ENCODE measurements around the gene LSM12.

The LSM12 gene

DNA sequence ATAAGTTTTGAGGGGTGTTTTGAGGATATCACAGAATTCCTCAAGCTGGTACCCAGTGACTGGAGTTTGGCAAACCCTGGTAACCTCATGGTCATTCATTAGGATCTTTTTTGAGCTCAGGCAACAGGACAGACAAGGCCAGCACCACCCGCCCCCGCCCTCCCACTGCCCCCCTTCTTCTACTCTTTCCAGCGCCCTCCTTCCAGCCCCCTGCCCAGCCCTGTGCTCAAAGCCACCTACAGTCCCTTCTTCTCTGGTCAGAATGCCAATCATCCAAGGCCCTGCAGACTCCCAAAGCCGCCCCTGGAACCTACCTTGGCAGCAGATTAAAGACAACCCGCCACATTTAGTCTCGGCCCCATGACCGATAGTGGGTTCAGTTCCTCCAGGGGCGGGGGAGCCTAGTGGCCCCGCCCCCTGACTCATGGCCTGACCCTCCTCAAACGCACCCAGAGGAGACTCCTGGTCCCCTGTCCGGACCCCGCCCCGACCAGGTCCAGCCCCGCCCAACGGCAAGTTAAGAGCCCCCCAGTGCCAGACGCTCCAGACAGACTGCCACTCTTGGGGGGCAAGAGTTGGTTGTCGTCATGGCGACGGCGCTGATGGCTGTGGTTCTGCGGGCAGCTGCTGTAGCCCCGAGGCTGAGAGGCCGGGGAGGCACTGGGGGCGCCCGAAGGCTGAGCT, 62.3 kb downstream of the LSM12 start, which contains the start of gene NAGS:
TSS of gene NAGS (plus strand) at position 546 of the 684 bp plus-strand sequence. CDS start at position 588, 42 bp downstream.
- peak within 1 kb of the TSS; percentile 82 for H3K4me3 ChIP-seq (ENCODE audit: control insufficient read depth, low read depth, low read length)
- TF ChIP-seq, protein P1, sequence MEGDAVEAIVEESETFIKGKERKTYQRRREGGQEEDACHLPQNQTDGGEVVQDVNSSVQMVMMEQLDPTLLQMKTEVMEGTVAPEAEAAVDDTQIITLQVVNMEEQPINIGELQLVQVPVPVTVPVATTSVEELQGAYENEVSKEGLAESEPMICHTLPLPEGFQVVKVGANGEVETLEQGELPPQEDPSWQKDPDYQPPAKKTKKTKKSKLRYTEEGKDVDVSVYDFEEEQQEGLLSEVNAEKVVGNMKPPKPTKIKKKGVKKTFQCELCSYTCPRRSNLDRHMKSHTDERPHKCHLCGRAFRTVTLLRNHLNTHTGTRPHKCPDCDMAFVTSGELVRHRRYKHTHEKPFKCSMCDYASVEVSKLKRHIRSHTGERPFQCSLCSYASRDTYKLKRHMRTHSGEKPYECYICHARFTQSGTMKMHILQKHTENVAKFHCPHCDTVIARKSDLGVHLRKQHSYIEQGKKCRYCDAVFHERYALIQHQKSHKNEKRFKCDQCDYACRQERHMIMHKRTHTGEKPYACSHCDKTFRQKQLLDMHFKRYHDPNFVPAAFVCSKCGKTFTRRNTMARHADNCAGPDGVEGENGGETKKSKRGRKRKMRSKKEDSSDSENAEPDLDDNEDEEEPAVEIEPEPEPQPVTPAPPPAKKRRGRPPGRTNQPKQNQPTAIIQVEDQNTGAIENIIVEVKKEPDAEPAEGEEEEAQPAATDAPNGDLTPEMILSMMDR (conservative IDR thresholded peaks at IDR 0.05; ENCODE audit: control insufficient read depth, insufficient read depth, low read depth, low read length): no peak
- peak; percentile 71 for DNase-seq (ENCODE audit: low read depth)

DNA sequence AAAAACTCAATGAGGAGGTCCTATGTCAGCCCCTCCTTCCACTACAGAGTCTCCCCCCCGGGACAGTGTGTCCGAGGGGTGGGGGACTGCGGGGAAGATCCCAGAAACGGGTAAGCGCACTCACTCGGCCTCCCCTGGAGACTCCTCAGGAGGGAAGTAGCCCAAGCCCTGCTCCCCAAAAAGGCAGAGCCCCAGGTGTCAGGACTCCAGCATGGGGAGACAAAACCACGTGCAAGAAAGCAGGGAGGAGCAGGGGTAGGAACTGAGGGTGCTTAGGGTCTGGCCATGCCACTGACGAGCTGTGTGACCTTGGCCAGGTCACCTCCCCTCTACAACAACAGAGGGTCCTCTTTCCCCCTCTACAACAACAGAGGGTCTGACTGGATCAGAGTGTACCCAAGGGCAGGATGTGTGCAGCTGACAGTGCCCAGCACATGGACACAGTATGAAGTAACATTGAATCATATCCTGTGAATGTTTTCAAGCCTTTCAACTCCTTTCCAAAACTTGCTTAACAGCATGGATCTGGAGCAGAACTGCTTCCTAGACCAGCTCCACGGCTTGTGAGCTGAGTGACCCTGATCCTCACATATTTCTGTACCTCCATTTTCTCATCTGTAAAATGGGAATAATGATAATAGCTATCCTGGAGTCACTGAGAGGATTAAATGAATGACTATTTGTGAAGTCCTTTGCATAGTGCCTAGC, 64.2 kb downstream of the LSM12 start:
- peak; percentile 95 for DNase-seq (ENCODE audit: low read depth)

DNA sequence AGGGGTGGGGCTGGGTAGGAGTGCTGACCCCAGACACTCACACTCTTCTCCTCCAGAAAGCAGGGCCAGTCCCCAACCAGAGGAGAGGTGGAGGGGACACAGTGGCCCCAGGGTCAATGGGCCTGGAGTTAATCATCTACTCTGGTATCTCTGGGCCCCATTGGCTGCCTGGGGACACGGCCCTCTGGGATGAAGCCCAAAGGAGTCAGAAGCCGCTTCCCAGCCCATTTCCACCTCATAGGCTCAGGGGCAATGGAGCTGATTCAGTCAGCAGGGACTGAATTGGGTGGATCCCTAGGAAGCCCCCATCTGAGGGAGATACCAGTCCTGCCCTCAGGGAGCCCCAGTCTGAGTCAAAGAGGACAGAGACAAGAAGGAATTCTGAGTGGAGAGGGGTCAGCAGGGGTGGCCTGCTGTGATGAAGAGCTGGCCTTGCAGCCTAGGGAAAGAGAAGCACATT, 65.0 kb downstream of the LSM12 start:
- no peak overlapping the region for H3K4me3 ChIP-seq (ENCODE audit: control insufficient read depth, low read depth, low read length)
- TF ChIP-seq, protein P1 (conservative IDR thresholded peaks at IDR 0.05; ENCODE audit: control insufficient read depth, insufficient read depth, low read depth, low read length): no peak
- no peak for DNase-seq (ENCODE audit: low read depth)

More for the DNA sequence above, 64.2 kb downstream of the LSM12 start:
- TF ChIP-seq, protein P1 (conservative IDR thresholded peaks at IDR 0.05; ENCODE audit: control insufficient read depth, insufficient read depth, low read depth, low read length): no peak
- no peak overlapping the region for H3K4me3 ChIP-seq (ENCODE audit: control insufficient read depth, low read depth, low read length)

DNA sequence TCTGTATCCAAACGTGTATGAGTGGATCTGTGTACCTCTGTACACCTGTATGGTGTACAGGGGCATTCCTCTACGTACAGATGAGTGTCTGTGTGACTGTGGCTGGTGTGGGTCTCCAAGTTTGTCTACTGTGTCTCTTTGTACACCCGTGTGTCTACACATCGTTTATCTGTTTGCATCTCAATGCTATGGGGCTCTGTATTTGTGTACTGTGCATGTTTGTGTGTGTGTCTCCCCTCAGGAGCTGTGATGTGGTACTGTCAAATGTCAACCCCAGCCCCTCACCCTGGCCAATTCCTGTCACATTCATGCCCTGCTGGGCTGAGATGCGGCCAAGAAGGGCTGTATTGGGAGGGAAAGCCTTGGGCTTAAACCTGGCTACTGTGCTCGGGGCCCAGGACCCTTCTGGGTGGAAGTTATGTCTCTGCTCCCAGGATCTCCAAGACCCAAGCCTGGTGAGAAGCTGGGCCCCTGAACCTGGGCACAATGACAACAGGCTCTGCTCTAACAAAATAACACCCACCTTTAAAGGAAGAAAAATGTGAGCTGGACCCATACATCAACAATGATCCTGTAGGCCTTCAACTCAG, 65.5 kb downstream of the LSM12 start:
- no peak for DNase-seq (ENCODE audit: low read depth)
- TF ChIP-seq, protein P1 (conservative IDR thresholded peaks at IDR 0.05; ENCODE audit: control insufficient read depth, insufficient read depth, low read depth, low read length): no peak

DNA sequence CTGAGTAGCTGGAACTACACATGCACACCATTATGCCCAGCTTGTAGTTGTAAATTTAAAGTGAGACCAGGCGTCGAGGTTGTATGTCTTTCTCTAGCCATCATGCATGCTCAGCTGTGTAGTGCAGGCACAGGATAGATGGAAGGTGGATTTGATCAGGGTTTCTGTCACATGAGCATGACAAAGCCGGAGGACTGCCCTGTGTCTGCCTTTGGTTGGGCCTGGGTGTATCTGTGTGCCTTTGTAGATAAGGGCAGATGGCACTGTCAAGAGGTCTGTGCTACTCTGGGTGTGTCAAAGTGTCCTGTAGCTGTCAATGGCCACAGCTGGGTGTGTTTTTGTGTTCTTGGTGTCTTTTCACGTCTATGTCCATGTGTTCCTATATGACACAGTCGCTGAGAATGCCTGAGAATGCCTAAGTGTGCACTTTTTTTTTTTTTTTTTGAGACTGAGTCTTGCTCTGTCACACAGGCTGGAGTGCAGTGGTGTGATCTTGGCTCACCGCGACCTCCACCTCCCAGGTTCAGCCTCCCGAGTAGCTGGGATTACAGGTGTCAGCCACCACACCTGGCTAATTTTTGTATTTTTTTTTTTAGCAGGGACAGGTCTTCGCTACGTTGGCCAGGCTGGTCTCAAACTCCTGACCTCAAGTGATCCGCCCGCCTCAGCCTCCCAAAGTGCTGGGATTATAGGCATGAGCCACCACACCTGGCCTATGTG, 66.2 kb downstream of the LSM12 start:
- TF ChIP-seq, protein P1 (conservative IDR thresholded peaks at IDR 0.05; ENCODE audit: control insufficient read depth, insufficient read depth, low read depth, low read length): no peak
- H3K4me3 ChIP-seq (ENCODE audit: control insufficient read depth, low read depth, low read length): no peak overlapping the region
- no peak for DNase-seq (ENCODE audit: low read depth)

More for the DNA sequence above, 65.5 kb downstream of the LSM12 start:
- no peak overlapping the region for H3K4me3 ChIP-seq (ENCODE audit: control insufficient read depth, low read depth, low read length)

DNA sequence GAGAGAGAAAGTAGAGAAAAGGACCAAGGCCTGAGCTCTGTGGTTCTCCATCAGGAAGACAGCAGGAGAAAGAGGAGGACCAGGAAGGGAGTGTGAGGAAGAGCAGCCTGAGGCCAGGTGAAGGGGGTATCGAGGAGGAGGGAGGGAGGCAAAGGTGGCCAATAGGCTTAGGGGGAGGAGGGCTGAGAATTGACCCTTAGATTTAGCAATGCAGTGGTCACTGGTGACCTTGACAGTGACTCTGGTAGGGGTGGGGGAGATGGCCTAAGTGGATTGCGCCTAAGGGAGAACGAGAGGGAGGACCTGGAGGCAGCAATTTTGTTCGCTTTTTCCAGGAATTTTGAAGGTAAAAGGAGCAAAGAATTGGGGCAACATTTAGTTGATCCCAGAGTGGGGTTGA, 67.4 kb downstream of the LSM12 start:
- H3K4me3 ChIP-seq (ENCODE audit: control insufficient read depth, low read depth, low read length): no peak overlapping the region
- DNase-seq (ENCODE audit: low read depth): no peak
- TF ChIP-seq, protein P1 (conservative IDR thresholded peaks at IDR 0.05; ENCODE audit: control insufficient read depth, insufficient read depth, low read depth, low read length): no peak
